ENCODE measurements around the gene LPAR5. TPM values are rescaled to one million over a fixed set of nuclear protein-coding genes. Genes with fewer than 3 reads are reported as not detected.

The LPAR5 gene
- total and polyA plus RNA-seq, 2 experiments from 2014 or later, result 0.60 to 2.0 TPM

GRCh38 chr12:6640497-6640896 is 4.7 kb upstream of the LPAR5 start:
- TF ChIP-seq CTCF (IDR thresholded peaks at IDR 0.05; ENCODE audit: poor library complexity) (no peak), EZH2 (IDR thresholded peaks at IDR 0.05; ENCODE audit: borderline replicate concordance) (no peak), EZH2phosphoT487 (IDR thresholded peaks at IDR 0.05; ENCODE audit: low read depth, severe bottlenecking, unreplicated experiment) (no peak)
- Histone ChIP-seq H3K4me1 (ENCODE audit: insufficient read depth) (peaks cover 9% of the 10 kb centered on the region), H3K4me3 (no peak overlapping the region), H3K4me2 (no peak overlapping the region), H3K79me2 (no peaks in the 10 kb centered on the region), H2AFZ (no peak overlapping the region), H4K20me1 (ENCODE audit: insufficient read depth, poor library complexity, severe bottlenecking) (no peaks in the 10 kb centered on the region), H3K27ac (no peak overlapping the region), H3K36me3 (replicated peaks; ENCODE audit: insufficient read depth, low read depth) (no peaks in the 10 kb centered on the region), H3K9me3 (ENCODE audit: low read depth) (no peaks in the 10 kb centered on the region), H3K27me3 (no peaks in the 10 kb centered on the region), H3K9me2 (replicated peaks; ENCODE audit: insufficient read depth) (no peaks in the 10 kb centered on the region)
- WGBS (ENCODE audit: low lambda C conversion rate, missing lambda C conversion rate), result 90% methylated on average over 4 of the region's 4 CpGs
- no peak for DNase-seq (ENCODE audit: low spot score)

GRCh38 chr12:6639151-6639801 is 3.5 kb upstream of the LPAR5 start:
- H3K4me1 ChIP-seq (ENCODE audit: insufficient read depth), result peaks cover 13% of the 10 kb centered on the region
- H3K36me3 ChIP-seq (replicated peaks; ENCODE audit: insufficient read depth, low read depth), result no peaks in the 10 kb centered on the region
- no peaks in the 10 kb centered on the region for H3K9me3 ChIP-seq (ENCODE audit: low read depth)
- no peak overlapping the region for H2AFZ ChIP-seq
- DNase-seq (ENCODE audit: low spot score), result no peak
- H3K27ac ChIP-seq, result no peak overlapping the region
- H3K4me2 ChIP-seq, result no peak overlapping the region
- no peaks in the 10 kb centered on the region for H3K27me3 ChIP-seq
- H4K20me1 ChIP-seq (ENCODE audit: insufficient read depth, poor library complexity, severe bottlenecking), result no peaks in the 10 kb centered on the region
- no peaks in the 10 kb centered on the region for H3K79me2 ChIP-seq
- WGBS (ENCODE audit: low lambda C conversion rate, missing lambda C conversion rate), result 86% methylated on average over 11 of the region's 11 CpGs
- no peak for TF ChIP-seq EZH2 (IDR thresholded peaks at IDR 0.05; ENCODE audit: borderline replicate concordance)
- no peak for TF ChIP-seq EZH2phosphoT487 (IDR thresholded peaks at IDR 0.05; ENCODE audit: low read depth, severe bottlenecking, unreplicated experiment)
- TF ChIP-seq CTCF (IDR thresholded peaks at IDR 0.05; ENCODE audit: poor library complexity), result no peak
- no peaks in the 10 kb centered on the region for H3K9me2 ChIP-seq (replicated peaks; ENCODE audit: insufficient read depth)
- no peak overlapping the region for H3K4me3 ChIP-seq

- H3K4me3 ChIP-seq, result no peak overlapping the region
- no peak overlapping the region for H2AFZ ChIP-seq
- no peak overlapping the region for H3K27ac ChIP-seq
- H3K27me3 ChIP-seq, result no peaks in the 10 kb centered on the region
- peaks cover 13% of the 10 kb centered on the region for H3K4me1 ChIP-seq (ENCODE audit: insufficient read depth)
- no peaks in the 10 kb centered on the region for H4K20me1 ChIP-seq (ENCODE audit: insufficient read depth, poor library complexity, severe bottlenecking)
- no peaks in the 10 kb centered on the region for H3K9me3 ChIP-seq (ENCODE audit: low read depth)
- WGBS (ENCODE audit: low lambda C conversion rate, missing lambda C conversion rate), result 87% methylated on average over 9 of the region's 9 CpGs
- TF ChIP-seq EZH2 (IDR thresholded peaks at IDR 0.05; ENCODE audit: borderline replicate concordance), result no peak
- TF ChIP-seq CTCF (IDR thresholded peaks at IDR 0.05; ENCODE audit: poor library complexity), result no peak
- no peak for TF ChIP-seq EZH2phosphoT487 (IDR thresholded peaks at IDR 0.05; ENCODE audit: low read depth, severe bottlenecking, unreplicated experiment)
- H3K9me2 ChIP-seq (replicated peaks; ENCODE audit: insufficient read depth), result no peaks in the 10 kb centered on the region
- no peaks in the 10 kb centered on the region for H3K79me2 ChIP-seq
- DNase-seq (ENCODE audit: low spot score), result no peak
- H3K36me3 ChIP-seq (replicated peaks; ENCODE audit: insufficient read depth, low read depth), result no peaks in the 10 kb centered on the region
- no peak overlapping the region for H3K4me2 ChIP-seq
These were observed 2.5 kb upstream of the LPAR5 start for GRCh38 chr12:6638305-6638704.
